Measurements from ENCODE around the gene OBP2A.

DNA sequence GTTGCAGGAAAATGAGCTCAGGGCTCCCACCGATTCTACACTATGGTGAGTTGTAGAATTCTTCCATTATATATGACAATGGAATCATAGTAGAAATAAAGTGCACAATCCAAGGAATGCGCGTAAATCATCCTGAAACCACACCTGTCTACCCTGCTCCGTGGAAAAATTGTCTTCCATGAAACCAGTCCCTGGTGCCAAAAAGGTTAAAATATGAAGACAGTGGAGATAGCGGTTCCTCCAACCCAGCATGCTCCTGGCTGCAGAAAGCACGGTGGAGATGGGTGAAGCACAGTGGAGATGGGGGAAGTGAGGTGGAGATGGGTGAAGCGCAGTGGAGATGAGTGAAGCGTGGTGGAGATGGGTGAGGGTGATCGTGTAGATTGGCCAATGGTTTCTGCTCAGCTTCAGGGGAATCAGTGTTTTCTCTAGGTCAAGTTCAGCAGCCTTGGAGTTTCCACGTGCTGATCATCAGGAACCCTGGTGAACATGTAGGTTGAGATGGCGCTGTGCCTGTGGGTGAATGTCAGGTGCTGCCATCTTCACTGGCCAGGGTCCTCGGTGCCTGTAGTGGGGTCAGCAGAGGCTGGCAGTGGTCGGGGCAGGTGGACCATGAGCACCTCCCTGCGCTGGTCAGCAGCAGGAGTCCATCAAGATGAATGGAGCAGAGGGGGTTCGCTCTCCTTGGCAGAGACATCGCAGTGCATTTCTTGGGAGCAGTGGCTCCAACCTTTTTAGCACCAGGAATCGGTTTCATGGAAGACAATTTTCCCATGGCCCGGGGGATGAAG, 35.9 kb downstream of the OBP2A start:
- TF ChIP-seq, protein P1, sequence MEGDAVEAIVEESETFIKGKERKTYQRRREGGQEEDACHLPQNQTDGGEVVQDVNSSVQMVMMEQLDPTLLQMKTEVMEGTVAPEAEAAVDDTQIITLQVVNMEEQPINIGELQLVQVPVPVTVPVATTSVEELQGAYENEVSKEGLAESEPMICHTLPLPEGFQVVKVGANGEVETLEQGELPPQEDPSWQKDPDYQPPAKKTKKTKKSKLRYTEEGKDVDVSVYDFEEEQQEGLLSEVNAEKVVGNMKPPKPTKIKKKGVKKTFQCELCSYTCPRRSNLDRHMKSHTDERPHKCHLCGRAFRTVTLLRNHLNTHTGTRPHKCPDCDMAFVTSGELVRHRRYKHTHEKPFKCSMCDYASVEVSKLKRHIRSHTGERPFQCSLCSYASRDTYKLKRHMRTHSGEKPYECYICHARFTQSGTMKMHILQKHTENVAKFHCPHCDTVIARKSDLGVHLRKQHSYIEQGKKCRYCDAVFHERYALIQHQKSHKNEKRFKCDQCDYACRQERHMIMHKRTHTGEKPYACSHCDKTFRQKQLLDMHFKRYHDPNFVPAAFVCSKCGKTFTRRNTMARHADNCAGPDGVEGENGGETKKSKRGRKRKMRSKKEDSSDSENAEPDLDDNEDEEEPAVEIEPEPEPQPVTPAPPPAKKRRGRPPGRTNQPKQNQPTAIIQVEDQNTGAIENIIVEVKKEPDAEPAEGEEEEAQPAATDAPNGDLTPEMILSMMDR (IDR thresholded peaks at IDR 0.05), result no peak
- no peak for TF ChIP-seq POLR2A (IDR thresholded peaks at IDR 0.05)

Measured in transverse colon (tissue), 3 donors.